Stomach (tissue), 4 donors: ENCODE measurements around the gene APLF.

Experiments used
- CTCF ChIP-seq, 7 experiments: fragments of 450-650 bp in 4 of 7; fragments of 200-600 bp in 3 of 7; sonication (generic) in 3 of 7; IDR thresholded peaks; one replicate each; pipeline ENCODE4 v1.5.1; 2016 to 2019; ENCODE audit warnings: antibody characterized with exemption in 7 of 7, control low read depth in 2 of 7, mild to moderate bottlenecking in 1 of 7
- EP300 ChIP-seq: sonication (generic); formaldehyde crosslinking; IDR thresholded peaks from one replicate; pipeline ENCODE4 v1.6.1; 2017; ENCODE audit warnings: antibody characterized with exemption
- POLR2A ChIP-seq, 4 donors: fragments of 450-650 bp; IDR thresholded peaks; one replicate each; pipeline ENCODE4 v1.6.1; 2016; ENCODE audit warnings: antibody characterized with exemption in 4 of 4, control low read depth in 2 of 4, mild to moderate bottlenecking in 1 of 4, moderate library complexity in 1 of 4
- POLR2AphosphoS5 ChIP-seq, 3 donors: sonication (generic); formaldehyde crosslinking; IDR thresholded peaks; one replicate each; pipeline ENCODE4 v1.6.1; 2016; ENCODE audit warnings: antibody characterized with exemption in 3 of 3

- TF ChIP-seq CTCF (IDR thresholded peaks at IDR 0.05) (no peak), EP300 (no peak), POLR2A (IDR thresholded peaks at IDR 0.05) (no peak), POLR2AphosphoS5 (IDR thresholded peaks at IDR 0.05) (no peak)
These were observed 28.7 kb upstream of the APLF start for GRCh38 chr2:68438455-68439303.
